ENCODE measurements around the gene RTTN. TPM values are rescaled to one million over a fixed set of nuclear protein-coding genes. Genes with fewer than 3 reads are reported as not detected.
"Not testable (repeated sequence)": the region's sequence is repeated elsewhere in the genome, so short reads cannot be mapped to it uniquely, and the experiment has no call there.

Gene RTTN
- total RNA-seq, 1 donor from 2014 or later = 25.6 TPM

DNA sequence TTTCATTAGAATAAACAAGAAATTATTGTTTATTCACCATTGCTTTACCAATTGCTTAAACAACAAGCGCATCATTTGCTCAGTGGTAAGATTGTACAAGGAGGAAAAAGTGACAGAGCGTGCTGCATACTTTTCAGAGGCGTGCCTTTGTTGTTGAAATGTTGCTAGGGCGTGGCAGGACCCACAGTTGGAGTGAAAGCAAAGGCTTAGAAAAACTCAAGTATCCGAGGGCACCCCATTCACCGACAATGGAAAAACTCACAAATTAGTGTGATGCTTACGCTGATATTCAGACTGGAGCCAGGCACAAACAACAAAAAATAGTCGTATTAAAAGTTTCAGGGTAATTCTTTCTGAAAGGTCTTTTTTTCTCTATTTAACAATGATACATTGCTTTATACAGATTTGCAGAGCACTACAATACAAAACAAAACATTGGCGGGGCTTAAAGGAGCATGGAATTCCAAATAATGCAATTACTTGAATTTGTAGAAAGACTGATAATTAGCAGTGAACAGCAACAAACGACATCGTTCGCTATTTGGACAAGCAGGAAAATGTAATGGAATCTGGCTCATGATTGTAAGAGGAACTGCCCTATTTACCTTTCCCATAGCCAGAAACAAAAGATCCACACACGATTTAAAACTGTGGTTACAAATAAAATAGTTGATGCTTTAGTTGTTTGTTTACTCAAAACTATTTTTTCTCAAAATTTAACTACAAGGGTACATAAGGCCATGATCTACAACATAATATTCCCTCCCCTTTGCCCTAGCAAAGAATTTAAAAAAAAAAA lies 37.8 kb upstream of the RTTN start:
- DNase-seq (ENCODE audit: low spot score in 2 of 2, unreplicated experiment in 2 of 2) = no peak
- no peak overlapping the region for H3K27ac Mint-ChIP-seq
- H3K4me3 Mint-ChIP-seq = no peak overlapping the region
- H3K36me3 Mint-ChIP-seq = no peaks in the 10 kb centered on the region
- TF ChIP-seq, protein P1, sequence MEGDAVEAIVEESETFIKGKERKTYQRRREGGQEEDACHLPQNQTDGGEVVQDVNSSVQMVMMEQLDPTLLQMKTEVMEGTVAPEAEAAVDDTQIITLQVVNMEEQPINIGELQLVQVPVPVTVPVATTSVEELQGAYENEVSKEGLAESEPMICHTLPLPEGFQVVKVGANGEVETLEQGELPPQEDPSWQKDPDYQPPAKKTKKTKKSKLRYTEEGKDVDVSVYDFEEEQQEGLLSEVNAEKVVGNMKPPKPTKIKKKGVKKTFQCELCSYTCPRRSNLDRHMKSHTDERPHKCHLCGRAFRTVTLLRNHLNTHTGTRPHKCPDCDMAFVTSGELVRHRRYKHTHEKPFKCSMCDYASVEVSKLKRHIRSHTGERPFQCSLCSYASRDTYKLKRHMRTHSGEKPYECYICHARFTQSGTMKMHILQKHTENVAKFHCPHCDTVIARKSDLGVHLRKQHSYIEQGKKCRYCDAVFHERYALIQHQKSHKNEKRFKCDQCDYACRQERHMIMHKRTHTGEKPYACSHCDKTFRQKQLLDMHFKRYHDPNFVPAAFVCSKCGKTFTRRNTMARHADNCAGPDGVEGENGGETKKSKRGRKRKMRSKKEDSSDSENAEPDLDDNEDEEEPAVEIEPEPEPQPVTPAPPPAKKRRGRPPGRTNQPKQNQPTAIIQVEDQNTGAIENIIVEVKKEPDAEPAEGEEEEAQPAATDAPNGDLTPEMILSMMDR (IDR thresholded peaks at IDR 0.05; ENCODE audit: unreplicated experiment) = no peak
- H3K4me1 Mint-ChIP-seq = no peaks in the 10 kb centered on the region
- H3K27me3 Mint-ChIP-seq (ENCODE audit: low read depth) = peaks cover 3% of the 10 kb centered on the region
- peaks cover 16% of the 10 kb centered on the region for H3K9me3 Mint-ChIP-seq

DNA sequence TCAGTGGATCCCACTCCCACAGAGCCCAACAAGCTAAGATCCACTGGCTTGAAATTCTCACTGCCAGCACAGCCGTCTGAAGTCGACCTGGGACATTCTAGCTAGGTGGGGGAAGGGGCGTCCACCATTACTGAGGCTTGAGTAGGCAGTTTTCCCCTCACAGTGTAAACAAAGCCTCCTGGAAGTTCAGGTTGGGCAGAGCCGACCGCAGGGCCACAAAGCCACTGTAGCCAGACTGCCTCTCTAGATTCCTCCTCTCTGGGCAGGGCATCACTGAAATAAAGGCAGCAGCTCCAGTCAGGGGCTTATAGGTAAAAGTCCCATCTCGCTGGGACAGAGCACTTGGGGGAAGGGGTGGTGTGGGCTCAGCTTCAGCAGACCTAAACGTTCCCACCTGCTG lies 31.4 kb upstream of the RTTN start:
- H3K4me3 Mint-ChIP-seq; H3K4me1 Mint-ChIP-seq; DNase-seq (ENCODE audit: low spot score in 2 of 2, unreplicated experiment in 2 of 2); H3K27me3 Mint-ChIP-seq (ENCODE audit: low read depth); H3K27ac Mint-ChIP-seq; H3K36me3 Mint-ChIP-seq: not testable (repeated sequence)
- H3K9me3 Mint-ChIP-seq = peaks cover 25% of the 10 kb centered on the region

DNA sequence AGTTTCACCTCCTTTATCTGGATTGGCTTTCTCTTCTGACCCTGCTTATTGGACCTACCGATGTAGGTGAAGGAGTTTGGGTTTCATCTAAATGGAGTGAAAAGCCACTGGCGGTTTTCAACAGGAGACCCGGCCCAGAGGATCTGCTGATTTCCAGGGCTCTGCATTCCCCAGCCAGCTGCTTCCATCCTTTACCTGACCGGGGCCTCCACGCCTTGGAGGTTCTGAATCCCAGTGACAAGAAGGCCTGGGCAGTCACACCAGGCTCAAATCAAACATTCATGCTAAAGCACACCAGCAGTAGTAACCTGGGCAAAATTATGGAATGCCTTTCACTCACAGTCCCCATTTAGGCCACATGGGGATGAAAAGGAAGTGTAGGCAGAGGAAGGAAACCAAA lies 30.0 kb upstream of the RTTN start:
- H3K4me3 Mint-ChIP-seq = no peak overlapping the region
- DNase-seq (ENCODE audit: low spot score in 2 of 2, unreplicated experiment in 2 of 2) = no peak
- TF ChIP-seq, protein P1 (IDR thresholded peaks at IDR 0.05; ENCODE audit: unreplicated experiment) = no peak
- peaks cover 6% of the 10 kb centered on the region for H3K27me3 Mint-ChIP-seq (ENCODE audit: low read depth)
- H3K36me3 Mint-ChIP-seq = no peaks in the 10 kb centered on the region
- H3K27ac Mint-ChIP-seq = no peak overlapping the region
- peaks cover 17% of the 10 kb centered on the region for H3K9me3 Mint-ChIP-seq
- H3K4me1 Mint-ChIP-seq = no peaks in the 10 kb centered on the region

DNA sequence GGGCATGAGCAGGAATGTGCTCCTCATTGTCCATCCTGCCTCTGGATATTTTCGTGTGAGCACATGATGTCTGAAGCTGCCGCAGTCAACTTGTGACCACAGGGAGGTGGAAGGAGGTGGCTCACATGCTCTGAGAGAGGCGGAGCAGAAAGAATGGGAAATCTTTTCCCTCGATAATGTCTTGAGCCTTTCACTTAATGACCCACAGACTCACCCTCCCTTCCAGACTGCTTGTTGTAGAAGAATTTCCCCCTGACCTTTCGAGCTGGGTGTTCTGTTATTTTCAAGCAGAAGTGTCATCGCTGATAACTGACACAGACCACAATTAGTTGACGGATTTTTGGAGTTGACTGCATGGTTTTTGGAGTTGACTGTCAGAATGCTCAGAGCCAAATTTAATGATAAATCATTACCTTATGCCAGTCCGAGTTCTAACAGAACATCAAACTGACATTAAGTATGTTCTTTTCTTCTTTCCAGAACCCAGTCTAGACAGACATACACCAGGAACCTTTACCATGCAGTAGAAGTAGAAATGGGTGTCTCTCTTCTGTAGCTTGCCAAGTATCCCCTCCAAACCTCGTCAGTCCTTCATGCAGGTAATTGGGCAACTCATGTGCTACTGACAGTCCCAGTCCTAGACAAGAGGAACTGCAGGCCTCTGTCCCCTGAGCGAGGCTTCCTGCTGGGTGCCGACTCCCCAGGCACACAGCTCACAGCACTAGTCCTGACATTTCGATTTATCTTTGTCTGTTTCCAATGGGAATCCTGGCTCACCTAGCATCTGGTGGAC lies 29.4 kb upstream of the RTTN start:
- no peak for DNase-seq (ENCODE audit: low spot score in 2 of 2, unreplicated experiment in 2 of 2)
- peaks cover 6% of the 10 kb centered on the region for H3K27me3 Mint-ChIP-seq (ENCODE audit: low read depth)
- TF ChIP-seq, protein P1 (IDR thresholded peaks at IDR 0.05; ENCODE audit: unreplicated experiment) = no peak
- H3K27ac Mint-ChIP-seq = no peak overlapping the region
- peaks cover 16% of the 10 kb centered on the region for H3K9me3 Mint-ChIP-seq
- H3K4me1 Mint-ChIP-seq = no peaks in the 10 kb centered on the region
- H3K36me3 Mint-ChIP-seq = no peaks in the 10 kb centered on the region
- no peak overlapping the region for H3K4me3 Mint-ChIP-seq

DNA sequence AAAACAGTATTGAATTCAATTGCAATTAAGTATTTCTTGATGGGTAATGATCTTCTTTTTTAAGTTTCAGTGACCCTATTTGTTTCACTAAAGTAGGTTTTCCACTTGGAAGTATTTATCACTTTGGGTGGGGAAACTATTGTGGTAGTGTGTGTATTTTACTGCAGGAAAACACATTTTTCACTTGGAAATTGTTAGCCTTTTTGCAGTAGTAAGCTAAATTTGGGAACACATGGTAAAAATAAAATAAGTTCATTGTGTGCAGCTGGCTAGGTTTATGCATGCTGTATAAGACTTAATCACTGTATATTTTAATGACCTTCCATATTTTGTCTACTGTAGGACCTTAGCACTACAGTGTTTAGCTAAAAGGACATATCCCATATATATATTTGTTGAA lies 28.5 kb upstream of the RTTN start:
- Mint-ChIP-seq H3K36me3 (no peaks in the 10 kb centered on the region), H3K4me3 (no peak overlapping the region), H3K4me1 (no peaks in the 10 kb centered on the region), H3K27ac (no peak overlapping the region), H3K9me3 (peaks cover 17% of the 10 kb centered on the region), H3K27me3 (ENCODE audit: low read depth) (peaks cover 5% of the 10 kb centered on the region)
- no peak for DNase-seq (ENCODE audit: low spot score in 2 of 2, unreplicated experiment in 2 of 2)
- TF ChIP-seq, protein P1 (IDR thresholded peaks at IDR 0.05; ENCODE audit: unreplicated experiment) = no peak

DNA sequence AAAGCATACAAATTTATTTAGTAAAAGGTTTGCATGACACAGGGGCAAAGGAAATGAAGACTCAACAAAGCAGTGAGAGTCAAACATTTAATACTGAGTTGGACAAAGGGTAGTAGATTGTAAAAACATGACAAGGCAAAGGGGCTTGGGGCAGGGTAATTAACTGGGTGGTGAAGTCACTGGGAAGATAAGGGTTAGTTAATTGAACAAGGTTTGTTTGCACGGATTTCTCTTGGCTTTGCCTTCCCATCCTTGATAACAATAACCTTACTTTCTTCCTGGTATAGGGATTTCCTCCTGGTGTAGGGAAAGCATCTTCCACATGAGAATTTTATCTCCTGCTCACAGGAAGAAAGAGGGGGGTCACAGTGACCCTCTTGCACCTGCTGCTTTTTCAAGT lies 26.8 kb upstream of the RTTN start:
- Mint-ChIP-seq H3K27ac (no peak overlapping the region), H3K9me3 (peaks cover 25% of the 10 kb centered on the region), H3K36me3 (no peaks in the 10 kb centered on the region), H3K27me3 (ENCODE audit: low read depth) (no peaks in the 10 kb centered on the region), H3K4me3 (no peak overlapping the region), H3K4me1 (no peaks in the 10 kb centered on the region)
- TF ChIP-seq, protein P1 (IDR thresholded peaks at IDR 0.05; ENCODE audit: unreplicated experiment) = no peak
- DNase-seq (ENCODE audit: low spot score in 2 of 2, unreplicated experiment in 2 of 2) = no peak

Data from mesothelial cell of epicardium (in vitro differentiated cells).